NOMO-1 (cell line): ENCODE measurements around the gene SORCS2.

Experiments used
- DNase-seq, 2 experiments: peaks; one replicate each; lab custom pipeline; 2025; ENCODE audit not compliant: unreplicated experiment in 2 of 2; lab: John Stamatoyannopoulos, UW

The SORCS2 gene

DNA sequence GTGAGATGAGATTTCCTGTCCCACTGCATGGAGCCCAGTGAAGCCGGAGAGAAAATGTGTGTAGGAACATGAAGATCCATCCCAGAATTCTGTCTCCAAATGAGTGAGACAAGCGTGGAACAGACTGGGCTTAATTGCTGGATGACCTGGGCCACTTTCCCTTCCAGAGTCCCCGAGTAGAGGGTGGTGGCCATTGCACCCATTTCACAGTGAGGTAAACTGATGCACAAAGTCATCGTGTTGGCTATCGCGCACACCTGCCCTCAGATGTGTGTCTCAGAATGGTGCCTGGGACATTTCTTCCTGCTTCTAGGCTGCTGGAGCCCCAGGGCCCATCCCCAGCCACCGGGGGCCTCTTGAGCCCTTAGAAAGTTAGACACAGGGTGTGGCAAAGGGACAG, 285.4 kb downstream of the SORCS2 start:
- DNase-seq = no peak

DNA sequence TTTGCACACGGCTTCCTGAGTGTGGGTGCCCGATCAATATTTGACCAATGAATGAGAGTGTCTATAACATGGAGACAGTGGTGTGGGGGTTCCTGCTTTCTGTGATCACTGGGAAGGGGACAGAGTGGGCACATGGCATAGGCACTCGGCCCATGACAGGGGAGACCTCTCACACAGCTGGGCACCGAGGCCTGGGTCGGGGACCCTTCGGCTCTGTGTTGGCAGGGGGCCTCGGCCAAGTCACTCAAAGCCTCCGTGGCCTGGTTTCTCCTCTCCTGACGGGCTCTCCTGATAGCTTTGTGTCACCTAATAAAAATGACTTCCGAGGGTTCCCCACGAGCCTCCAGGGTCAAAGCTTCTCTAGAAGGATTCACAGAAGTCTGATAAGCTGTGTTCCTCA, 286.3 kb downstream of the SORCS2 start:
- DNase-seq = no peak

DNA sequence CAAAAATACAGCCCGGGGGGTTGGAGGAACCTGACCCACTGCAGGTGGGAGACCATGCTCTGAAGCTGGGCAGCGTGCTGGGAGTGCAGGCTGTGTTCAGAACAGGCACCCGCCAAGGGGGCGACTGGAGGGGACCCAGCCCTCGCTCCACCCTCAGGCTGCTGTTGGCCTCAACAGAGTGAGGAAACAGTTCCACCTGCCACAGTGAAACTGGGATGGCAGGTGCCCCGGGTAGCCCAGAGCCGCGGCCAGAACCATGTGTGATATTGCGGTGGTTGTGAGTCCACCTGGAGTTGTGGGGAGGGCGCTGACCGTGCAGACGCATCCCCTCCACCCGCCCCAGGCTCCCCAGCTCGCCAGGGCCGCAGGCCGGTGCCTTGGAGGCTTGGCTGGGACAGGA, 288.1 kb downstream of the SORCS2 start:
- DNase-seq = no peak

DNA sequence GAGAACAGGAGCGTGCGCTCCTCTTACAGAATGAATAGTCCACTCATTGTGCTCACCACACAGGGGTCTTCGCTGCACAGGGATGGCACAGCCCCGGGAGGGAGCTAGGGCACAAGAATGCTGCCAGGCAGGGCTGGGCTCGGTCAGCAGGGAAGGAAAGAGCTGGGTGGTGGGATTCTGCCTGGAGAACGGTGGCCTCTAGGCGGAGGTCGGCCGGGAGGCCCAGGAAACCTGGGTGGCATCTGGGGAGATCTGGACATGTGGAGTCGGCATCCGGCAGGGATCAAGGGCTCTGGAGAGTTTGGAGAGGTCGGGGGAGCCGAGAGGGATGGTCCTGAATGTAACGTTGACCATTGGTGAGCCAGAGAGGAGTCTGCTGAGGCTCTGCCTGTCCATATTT, 288.9 kb downstream of the SORCS2 start:
- DNase-seq = no peak

DNA sequence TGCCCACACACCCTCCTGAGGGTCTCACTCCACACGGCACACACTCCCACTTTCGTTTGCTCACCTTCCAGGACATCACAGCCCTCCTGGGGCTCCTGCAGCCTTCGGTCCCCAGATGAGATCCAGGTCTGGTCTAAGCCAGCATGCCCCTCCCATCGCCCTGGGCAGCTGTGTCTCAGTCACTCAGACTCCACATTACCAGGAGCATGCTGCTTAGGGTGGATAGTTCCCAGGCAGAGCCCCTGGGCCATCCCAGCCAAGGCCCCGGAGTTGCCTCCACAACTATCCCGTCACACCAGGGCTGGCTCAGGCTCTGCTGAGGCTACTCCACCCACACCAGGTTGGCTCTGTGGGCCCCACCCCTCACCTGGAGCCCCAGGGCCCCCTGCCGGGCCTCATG, 292.8 kb downstream of the SORCS2 start:
- no peak for DNase-seq

DNA sequence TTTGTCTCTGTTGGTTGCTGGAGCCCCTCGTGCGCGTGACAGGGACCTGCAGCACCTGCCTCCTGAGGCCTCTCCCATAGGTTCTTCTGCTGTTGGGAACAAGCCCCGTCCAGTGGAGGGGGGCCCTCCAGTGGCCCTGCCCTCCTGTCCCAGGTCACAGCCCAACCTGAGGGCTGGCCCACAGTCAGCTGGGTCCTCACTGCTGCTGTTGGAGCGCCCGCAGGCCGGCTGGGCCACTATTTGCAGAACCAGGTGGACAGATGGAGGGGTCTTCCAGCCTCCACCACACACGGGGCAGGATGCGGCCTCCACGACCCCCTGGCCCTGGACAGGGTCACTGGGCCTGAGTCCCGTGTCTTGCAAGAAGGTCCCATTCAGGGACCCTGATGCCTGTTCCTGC, 293.8 kb downstream of the SORCS2 start:
- DNase-seq = no peak

DNA sequence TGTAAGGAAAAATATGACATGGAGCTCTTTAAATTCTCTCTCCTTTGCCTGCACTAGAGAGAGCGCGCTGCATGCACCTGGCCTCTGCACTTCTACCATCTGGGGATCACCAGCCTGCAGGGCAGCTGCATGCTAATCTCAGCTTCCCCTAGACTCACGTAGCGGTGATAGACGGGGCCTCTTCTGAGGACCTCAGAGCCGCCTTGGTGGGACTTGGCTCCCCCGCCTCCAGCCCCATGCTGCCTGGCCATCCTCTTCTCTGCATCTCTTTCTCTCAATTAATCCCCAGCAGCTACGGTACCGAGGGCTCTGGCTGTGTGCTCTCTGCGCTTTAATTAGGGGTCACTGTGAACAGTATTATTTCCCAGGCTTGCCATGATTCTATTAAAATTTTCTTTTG, 295.2 kb downstream of the SORCS2 start:
- no peak for DNase-seq

DNA sequence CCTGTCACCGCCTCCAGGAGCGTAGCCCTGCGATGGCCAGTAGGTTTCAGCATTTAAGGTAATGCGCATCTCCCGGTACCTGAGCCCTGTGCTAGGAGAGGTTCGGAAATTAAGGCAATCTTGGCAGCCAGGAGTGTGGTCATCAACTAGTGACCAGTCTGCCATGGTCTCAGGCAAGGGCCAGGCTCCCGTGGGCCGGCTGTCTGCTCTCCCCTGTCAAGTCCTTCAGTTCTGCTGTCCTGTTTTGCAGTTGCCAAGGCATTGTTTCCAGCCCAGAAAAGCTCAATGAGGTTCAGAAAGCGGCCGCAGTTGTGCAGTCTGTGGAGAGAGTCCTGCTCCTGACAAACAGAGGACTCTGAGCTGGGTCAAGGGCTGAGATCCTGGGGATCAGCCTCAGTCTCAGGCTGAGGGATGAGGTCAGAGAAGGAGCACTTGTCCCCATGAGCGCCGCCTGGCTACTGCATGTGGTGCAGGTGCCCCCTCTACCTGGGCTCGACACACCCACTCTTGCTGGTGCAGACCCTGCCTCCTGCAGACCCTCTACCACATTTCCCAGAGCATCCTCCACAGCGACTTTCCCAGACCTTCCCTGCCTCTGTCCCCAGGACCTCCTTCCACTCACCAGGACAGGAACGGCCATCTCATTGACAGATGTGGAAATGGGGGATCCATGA, 295.8 kb downstream of the SORCS2 start:
- DNase-seq = no peak

DNA sequence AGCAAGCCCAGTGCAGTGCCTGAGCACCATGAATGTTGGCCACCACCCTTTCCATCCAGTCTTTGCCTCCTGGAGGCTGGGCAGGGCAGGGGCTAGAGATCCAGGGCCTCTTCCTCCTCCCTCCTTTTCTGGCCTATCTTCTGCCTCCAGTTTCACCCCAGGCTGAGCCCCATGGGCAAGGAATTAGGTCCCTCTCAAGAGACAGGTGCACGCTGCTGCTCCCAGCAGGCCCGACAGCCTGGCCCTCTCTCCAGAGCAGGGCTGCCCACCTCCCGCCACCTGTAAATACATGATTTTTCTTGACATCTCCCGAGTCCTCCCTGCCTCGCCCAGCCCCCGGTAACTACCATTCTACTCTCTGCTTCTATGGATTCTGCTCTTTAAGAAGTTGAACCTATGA, 299.6 kb downstream of the SORCS2 start:
- no peak for DNase-seq

DNA sequence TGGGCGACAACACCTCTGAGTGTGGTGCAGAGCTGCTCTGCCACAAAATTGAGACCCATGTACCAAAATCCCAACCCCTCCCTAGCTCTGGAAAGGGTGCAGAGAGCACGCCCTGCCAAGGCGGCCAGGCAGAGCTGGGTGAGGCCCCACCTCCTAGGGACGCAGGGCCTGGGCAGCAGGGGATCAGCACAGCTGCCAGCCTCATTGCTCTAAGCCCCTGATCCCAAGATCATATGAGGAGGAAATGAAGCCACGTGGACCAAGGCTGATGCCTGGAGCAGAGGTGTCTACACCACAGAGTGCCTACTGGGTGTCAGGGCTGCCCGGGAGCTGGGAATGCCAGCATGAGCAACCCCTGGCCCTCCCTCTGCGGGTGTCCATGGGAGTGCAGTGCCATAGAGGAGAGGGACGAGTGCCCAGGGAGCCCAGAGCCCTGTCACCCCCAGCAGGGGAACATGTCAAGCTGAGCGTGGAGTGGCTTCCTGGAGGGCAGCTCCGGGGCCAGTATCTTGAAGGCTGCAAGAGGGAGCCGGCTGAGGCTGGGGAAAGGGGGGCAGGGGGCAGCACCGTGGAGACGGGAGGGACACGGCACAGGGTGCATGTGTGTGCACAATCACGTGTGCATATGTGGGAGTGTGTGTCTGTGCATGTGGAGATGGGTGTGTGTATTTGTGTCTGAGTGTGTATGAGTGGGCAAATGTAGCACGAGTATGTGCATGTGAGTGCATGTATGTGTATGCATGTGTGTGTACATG, 306.3 kb downstream of the SORCS2 start:
- no peak for DNase-seq

DNA sequence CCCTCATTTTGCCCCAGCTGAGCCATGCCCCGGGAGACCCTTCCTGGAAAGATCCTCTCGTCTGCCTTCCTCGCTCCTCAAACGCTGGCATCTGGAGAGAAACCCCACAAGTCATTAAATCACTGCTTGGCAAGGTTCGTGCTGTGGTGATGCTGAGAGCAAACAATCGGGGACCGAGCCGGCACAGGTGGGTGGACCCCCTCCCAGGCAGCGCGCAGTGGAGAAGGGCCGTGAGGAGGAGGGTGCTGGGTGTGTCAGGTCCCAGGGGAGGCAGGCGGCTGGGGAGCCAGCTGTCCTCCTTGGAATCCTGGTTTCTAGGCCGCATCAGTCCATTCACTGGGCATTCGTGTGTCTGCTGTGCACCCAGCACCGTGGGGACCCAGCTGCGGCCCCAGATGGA, 307.3 kb downstream of the SORCS2 start:
- no peak for DNase-seq

DNA sequence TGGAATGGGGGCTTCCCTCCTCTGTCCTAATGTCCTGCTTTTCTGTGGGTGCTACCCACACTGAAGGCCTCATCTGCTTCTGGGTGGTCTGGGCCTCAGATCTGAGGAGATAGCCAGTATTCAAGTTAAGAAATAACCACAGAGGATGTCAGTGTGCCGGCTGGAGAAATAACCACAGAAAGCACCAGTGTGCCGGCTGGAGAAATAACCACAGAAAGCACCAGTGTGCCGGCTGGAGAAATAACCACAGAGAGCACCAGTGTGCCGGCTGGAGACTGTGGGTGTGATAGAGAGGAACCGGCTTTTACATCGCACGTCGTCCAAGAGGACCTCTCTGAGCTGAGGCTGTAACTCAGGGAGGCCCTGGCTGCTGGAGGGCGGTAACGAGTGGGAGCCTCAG, 308.1 kb downstream of the SORCS2 start:
- no peak for DNase-seq

DNA sequence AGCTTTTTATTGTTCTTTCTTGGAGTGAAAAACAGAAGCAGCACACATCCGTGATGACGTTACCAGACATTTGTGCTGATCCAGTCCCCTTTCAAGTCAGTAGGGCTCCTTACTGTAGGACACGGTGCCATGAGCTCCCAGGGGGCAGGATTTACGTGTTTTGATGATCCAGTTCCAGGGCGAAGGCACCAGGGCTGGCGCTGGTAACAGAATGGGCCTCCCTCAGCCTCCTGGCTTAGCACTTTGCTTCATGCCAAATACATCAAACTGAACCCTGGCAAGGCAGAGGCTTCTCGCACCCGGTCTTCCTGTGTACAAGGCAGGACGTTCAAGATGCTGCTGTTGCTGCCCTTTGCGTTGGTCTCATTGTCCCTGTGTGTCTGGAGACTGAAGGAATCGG, 309.0 kb downstream of the SORCS2 start:
- DNase-seq = no peak

DNA sequence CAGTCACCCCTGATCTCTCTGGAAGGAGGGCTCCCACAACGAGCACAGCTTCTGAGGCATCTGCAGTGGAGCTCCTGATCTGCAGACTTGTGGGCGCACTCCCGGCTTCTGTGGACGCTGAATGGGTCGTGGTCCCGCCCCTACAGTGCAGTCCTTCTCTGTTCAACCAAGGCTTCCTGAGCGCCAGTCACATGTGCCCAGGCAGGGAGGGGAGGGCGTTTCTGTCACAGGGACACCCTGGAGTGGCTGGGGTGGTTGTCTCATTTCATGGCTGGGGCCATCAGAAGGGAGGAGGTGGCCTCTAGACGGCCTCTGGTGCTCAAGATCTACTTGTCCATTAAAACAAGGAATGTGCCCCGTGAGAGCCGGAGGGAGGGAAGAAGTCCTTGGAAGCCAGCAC, 309.5 kb downstream of the SORCS2 start:
- DNase-seq = no peak

DNA sequence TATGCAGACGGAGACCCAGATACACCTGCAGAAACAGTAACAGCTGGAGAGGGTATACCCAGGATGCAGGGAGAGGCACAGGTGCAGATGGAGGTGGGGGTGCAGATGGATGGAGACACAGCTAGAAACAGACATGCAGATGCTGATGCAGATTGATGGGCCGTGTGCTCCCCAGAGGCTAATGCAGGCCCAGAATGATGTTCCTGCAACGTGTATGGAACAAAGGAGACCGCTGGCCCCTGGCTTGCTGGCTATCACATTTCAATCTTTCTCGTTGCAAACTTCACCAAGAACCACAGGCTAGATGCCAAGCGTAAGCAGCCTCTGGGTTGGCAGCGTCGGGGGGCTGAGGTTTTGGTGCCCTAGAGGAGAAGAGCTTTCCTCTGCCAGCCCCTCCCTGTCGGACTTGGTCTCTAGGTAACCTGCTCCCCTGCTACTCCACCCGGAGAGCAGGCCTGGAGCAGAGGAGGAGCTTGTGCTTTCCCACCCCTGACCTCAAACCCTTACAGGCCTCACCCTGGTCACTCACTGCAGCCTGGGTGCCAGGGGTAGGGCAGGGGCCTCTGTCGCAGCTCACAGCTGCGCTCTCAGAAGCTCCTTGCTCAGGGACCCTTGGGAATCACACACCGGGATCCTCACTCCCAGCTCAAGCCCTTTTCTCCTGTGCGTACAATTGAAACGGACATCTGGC, 311.4 kb downstream of the SORCS2 start:
- no peak for DNase-seq

DNA sequence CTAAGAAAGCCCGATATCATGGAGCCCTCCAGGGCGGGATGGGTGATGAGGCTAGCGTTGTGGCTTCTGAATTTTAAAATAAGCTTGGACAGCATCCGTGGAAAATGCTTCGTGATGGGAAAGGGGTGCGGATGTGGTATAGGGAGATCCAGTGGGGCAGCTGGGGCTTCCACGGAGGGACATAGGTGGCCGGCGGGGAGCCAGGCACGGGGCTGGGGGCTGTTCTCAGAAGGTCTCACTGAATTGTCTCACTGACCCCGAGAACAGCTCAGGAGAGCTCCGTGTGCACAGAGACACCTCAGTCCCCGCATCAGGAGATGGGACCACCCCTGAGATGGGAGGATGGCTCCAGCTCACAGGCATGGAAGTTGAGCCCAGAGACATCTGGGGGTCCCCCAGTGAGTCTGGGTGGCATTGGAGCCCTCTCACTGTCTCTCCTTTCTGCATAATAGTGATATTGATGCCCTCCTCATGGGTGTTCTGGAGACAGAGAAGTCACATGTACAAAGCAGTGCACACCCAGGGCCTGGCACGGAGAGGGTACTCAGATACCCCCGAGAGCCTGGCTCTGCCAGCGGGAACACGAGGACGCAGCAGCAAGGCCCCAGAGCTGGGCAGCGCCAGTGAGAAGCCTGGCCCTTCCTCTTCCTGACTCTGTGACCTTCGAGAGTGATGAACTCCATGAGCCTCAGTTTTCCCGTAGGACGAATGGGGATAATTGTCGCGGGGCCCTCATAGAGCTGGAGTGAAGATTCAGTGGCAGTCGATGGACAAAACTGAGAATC, 313.0 kb downstream of the SORCS2 start:
- DNase-seq = no peak

DNA sequence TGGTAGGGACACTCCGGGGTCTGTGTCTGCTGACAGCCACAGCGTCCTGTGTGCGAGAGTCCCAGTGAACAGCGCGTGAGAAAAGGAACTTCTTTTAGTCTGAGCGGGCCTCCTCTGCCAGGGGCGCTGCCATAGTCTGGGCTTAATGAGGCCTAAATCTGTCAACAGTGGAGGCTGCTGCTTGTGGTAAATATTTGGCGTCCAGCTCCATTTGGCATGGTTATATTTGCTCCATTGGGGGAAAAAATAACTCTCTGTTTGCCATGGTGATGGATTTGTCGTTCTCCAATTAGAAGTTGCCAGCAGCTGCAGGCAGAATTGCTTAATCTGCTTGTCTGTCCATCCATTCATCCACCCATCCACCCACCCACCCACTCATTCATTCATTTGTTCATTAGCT, 313.8 kb downstream of the SORCS2 start:
- no peak for DNase-seq

DNA sequence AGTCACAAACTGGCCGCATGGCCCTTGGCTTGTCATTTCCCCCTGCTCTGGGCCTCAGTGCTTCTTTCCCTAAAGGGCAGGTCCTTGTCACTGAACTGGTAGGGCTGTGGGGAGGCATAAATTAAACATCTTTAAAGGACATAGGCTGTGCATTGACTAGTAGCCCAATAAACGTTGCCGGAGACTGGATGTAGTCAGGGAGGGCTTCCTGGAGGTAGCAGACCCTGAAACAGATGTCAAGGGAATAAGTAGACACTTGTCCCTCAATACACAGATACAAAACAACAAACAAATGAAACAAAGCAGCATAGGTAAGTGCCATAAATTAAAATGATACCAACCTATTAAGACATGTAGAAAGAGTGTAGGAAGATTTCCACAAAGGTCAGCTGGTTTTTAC, 314.2 kb downstream of the SORCS2 start:
- DNase-seq = no peak

DNA sequence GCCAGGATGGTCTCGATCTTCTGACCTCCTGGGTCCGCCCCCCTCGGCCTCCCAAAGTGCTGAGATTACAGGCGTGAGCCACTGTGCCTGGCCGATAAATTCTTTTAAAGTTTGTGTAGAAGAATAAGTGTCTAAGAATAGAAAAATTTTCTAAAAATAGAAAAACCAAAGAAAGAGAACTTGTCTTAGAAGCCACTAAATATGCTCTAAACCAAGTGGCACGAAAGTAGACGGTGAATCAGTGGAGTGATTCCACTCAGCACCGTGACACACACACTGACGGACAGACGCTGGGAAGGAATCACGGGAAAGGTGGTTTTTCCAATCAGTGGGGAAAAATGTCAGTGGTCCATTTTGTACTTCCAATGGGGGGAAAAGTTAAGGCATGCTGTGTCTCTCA, 315.0 kb downstream of the SORCS2 start:
- DNase-seq = peak in 1 of 2 experiments; percentile 32

DNA sequence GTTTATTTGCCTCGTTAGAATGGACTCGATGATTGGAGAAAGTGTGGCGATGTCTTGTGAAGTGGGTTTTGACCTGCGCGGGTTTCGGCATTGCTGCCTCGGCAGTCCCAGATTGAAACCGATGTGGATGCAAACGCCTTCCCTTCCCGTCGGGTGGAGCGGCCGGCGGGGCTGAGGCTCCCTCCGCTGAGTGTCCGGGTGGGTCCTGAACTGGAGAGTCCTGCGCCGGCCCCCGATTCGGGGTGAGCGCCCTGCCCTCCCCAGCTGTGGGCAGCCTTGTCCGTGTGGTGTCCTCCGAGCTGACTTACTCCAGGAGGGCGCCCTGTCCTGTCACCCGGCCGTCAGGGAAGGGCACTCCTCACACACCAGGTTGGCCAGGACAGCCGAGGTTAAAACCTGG, 317.7 kb downstream of the SORCS2 start:
- DNase-seq = no peak

DNA sequence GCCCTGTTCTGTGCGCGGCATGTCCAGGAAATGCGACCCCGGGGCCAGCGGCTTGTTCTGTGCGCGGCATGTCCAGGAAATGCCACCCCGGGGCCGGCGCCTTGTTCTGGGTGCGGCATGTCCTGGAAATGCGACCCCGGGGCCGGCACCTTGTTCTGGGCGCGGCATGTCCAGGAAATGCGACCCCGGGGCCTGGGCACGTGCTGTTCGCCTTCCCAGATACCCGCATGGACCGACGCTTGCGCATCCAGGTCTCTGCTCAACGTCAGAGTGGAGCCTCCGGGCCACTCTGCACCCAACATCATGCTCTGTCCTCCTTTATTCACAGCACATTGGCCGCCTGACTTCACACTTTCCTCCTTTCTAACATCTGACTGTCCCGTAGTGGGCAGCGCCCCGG, 318.2 kb downstream of the SORCS2 start:
- DNase-seq = no peak
